NCI-H1105 (cell line): ENCODE measurements around the gene CNOT3.
"Not testable (repeated sequence)": the region's sequence is repeated elsewhere in the genome, so short reads cannot be mapped to it uniquely, and the experiment has no call there.

Experiments
- DNase-seq: peaks from one replicate; lab custom pipeline; 2025; lab: John Stamatoyannopoulos, UW

The CNOT3 gene

DNA sequence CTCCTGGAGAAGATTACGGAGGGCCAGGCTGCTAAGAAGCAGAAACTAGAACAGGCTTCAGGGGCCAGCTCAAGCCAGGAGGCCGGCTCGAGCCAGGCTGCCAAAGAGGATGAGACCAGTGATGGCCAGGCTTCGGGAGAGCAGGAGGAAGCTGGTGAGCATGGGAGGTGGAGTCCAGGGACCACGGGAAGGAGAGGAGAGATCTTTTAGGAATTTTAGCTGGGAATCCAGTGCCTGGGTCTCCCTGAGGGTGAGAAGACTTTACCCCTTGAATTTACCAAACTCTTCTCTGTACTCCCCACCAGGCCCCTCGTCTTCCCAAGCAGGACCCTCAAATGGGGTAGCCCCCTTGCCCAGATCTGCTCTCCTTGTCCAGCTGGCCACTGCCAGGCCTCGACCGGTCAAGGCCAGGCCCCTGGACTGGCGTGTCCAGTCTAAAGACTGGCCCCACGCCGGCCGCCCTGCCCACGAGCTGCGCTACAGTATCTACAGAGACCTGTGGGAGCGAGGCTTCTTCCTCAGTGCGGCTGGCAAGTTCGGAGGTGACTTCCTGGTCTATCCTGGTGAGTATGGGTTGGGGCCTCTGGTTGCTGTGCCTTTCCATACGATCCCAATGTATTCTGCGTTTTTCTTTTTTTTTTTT is 54.4 kb downstream of the CNOT3 start:
- DNase-seq = no peak

DNA sequence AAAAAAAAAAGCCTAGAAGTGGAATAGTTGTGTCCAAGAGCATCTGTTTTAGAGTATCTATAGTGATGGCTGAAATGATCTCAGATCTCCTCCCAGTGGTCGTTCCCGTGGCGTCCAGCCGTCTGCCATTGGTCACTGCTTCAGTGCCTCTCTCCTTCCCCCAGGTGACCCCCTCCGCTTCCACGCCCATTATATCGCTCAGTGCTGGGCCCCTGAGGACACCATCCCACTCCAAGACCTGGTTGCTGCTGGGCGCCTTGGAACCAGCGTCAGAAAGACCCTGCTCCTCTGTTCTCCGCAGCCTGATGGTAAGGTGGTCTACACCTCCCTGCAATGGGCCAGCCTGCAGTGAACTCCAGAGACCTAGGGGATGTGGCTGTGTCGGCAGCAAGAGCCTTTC is 55.4 kb downstream of the CNOT3 start:
- no peak for DNase-seq

GRCh38 chr19:54194463-54194862 is 56.9 kb downstream of the CNOT3 start:
- DNase-seq = not testable (repeated sequence)

DNA sequence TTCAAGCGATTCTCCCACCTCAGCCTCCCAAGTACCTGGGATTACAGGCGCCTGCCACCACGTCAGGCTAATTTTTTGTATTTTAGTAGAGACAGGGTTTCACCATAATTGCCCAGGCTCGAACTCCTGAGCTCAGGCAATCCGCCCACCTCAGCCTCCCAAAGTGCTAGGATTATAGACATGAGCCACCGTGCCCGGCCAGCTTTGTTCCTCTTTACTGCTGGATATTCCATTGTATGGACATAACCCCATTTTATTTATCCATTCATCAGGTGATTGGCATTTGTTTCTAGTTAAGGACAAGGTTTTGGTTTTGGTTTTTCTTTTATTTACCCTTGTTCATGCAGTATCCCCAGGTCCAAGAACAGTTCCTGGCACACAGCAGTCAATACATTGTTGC is 59.0 kb downstream of the CNOT3 start:
- no peak for DNase-seq

GRCh38 chr19:54197121-54197520 is 59.6 kb downstream of the CNOT3 start:
- DNase-seq = no peak

- DNase-seq = no peak
These were observed 61.8 kb downstream of the CNOT3 start for GRCh38 chr19:54199401-54199800.

DNA sequence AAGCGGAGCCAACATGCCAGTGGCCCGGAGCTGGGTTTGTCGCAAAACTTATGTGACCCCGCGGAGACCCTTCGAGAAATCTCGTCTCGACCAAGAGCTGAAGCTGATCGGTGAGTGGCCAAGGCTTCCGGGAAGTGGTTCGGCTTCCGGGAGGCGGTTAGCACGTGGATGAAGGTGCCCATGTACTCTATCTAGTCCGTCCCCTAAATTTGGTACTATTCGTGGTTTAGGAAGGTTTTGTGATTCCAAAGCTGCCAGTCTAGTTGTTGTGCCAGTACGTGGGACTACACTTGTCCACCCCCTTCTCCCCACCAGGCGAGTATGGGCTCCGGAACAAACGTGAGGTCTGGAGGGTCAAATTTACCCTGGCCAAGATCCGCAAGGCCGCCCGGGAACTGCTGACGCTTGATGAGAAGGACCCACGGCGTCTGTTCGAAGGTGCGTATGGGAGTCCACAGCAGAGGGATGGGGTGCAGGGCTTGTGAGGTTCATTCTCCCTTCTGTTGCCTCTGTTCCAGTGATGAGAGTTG is 63.7 kb downstream of the CNOT3 start:
- no peak for DNase-seq

DNA sequence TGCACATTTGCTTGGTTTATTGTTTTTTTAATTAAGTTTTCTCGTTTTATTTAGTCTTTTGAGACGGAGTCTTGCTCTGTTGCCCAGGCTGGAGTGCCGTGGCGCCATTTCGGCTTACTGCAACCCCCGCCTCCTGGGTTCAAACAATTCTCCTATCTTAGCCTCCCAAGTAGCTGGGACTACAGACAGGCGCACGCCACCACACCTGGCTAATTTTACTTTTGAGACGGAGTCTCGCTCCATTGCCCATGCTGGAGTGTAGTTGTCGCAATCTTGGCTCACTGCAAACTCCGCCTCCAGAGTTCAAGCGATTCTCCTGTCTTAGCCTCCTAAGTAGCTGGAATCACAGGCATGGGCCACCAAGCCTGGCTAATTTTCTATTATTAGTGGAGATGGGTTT is 64.4 kb downstream of the CNOT3 start:
- DNase-seq = no peak

DNA sequence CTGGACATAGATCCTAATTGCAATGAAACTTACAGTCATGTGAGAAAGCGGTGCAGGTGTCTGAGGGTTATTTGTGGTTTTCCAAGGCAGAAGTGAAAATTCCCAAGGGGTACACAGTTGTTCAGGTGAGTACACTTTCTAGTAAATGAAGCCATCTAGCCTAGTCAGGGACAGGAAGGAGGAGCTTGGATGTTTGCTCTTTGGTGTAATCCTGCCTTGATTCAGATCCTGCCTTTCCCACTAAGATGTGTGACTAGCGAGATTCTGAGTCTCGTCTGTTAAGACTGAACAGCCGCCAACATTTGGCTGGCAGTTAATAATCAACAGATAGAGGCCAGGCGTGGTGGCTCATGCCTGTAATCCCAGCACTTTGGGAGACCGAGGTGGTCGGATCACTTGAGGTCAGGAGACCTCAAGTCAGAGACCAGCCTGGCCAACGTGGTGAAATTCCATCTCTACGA is 65.6 kb downstream of the CNOT3 start:
- DNase-seq = no peak

- DNase-seq = no peak
These were observed 67.4 kb downstream of the CNOT3 start for GRCh38 chr19:54204767-54205468.
